GM18519 (cell line): ENCODE measurements around the gene MRPL34.

ENCODE experiments used
- ATAC-seq: cut with Tn5 transposase; IDR thresholded peaks from one replicate; pipeline ENCODE4 v1.9.1; 2021; ENCODE audit warnings: mild to moderate bottlenecking, moderate library complexity; ENCODE audit not compliant: unreplicated experiment, low FRiP score

The MRPL34 gene

GRCh38 chr19:17339088-17339741 is 33.5 kb downstream of the MRPL34 start:
- ATAC-seq: no peak

- no peak for ATAC-seq
Measured at GRCh38 chr19:17340302-17340870, 34.7 kb downstream of the MRPL34 start.

- no peak for ATAC-seq
Measured at GRCh38 chr19:17340871-17341357, 35.2 kb downstream of the MRPL34 start.

- ATAC-seq: no peak
Measured at GRCh38 chr19:17341386-17341785, 35.7 kb downstream of the MRPL34 start.

- no peak for ATAC-seq
Measured at GRCh38 chr19:17341845-17342244, 36.2 kb downstream of the MRPL34 start.

GRCh38 chr19:17346109-17346671 is 40.5 kb downstream of the MRPL34 start:
- no peak for ATAC-seq

GRCh38 chr19:17347361-17347760 is 41.7 kb downstream of the MRPL34 start:
- no peak for ATAC-seq

- no peak for ATAC-seq
Measured at GRCh38 chr19:17347877-17348276, 42.2 kb downstream of the MRPL34 start.

- no peak for ATAC-seq
Measured at GRCh38 chr19:17348700-17349099, 43.0 kb downstream of the MRPL34 start.

- no peak for ATAC-seq
Measured at GRCh38 chr19:17351815-17352435, 46.3 kb downstream of the MRPL34 start.

- no peak for ATAC-seq
Measured at GRCh38 chr19:17352608-17353280, 47.1 kb downstream of the MRPL34 start.

- ATAC-seq: no peak
Measured at GRCh38 chr19:17353386-17353785, 47.7 kb downstream of the MRPL34 start.
